ENCODE measurements around the gene RAB5B.

The RAB5B gene

GRCh38 chr12:55973599-55974307, at the start of gene RAB5B:
RAB5B (plus strand) TSS chr12:55974078; CDS start chr12:55986961, 12,883 bp downstream.
- Histone ChIP-seq H4K20me1 (ENCODE audit: low read depth, low read length) (no peaks in the 10 kb centered on the region), H3K9me3 (ENCODE audit: insufficient read depth, low read length) (no peaks in the 10 kb centered on the region), H2AFZ (ENCODE audit: low read depth, low read length, severe bottlenecking) (peak within 1 kb of the TSS; percentile 77), H3F3A (ENCODE audit: insufficient read depth) (peaks cover 13% of the 10 kb centered on the region; the same call in 1 of the 2 replicates), H3K4me2 (ENCODE audit: low read depth, low read length, poor library complexity, severe bottlenecking) (peak within 1 kb of the TSS; percentile 81), H3K36me3 (ENCODE audit: low read length) (peaks cover 1% of the 10 kb centered on the region; the same call in 1 of the 2 replicates), H3K9me2 (replicated peaks; ENCODE audit: insufficient read depth, low read length) (no peaks in the 10 kb centered on the region), H3K27me3 (ENCODE audit: low read length) (no peaks in the 10 kb centered on the region), H3K27ac (ENCODE audit: low read depth, low read length) (peak within 1 kb of the TSS; percentile 69), H3K9ac (ENCODE audit: low read length) (peak within 1 kb of the TSS; percentile 86), H3K4me3 (ENCODE audit: insufficient read depth, low read length, poor library complexity, severe bottlenecking) (peak within 1 kb of the TSS; percentile 75), H3K79me2 (ENCODE audit: insufficient read depth, low read length) (peaks cover 29% of the 10 kb centered on the region)
- TF ChIP-seq CTCF (IDR thresholded peaks at IDR 0.05; ENCODE audit: insufficient read depth, low read length, poor library complexity, severe bottlenecking) (no peak), EZH2phosphoT487 (conservative IDR thresholded peaks at IDR 0.05; ENCODE audit: low read length) (no peak)

GRCh38 chr12:55925371-55925770, 48.5 kb upstream of the RAB5B start:
- Histone ChIP-seq H3K4me3 (ENCODE audit: insufficient read depth, low read length, poor library complexity, severe bottlenecking) (peak overlapping the region; percentile 92), H3K9ac (ENCODE audit: low read length) (peak overlapping the region; percentile 91), H3K36me3 (ENCODE audit: low read length) (peaks cover 9% of the 10 kb centered on the region; the same call in 1 of the 2 replicates), H3K79me2 (ENCODE audit: insufficient read depth, low read length) (peaks cover 68% of the 10 kb centered on the region), H3K27ac (ENCODE audit: low read depth, low read length) (peak overlapping the region; percentile 100), H3F3A (ENCODE audit: insufficient read depth) (peaks cover 51% of the 10 kb centered on the region), H3K9me2 (replicated peaks; ENCODE audit: insufficient read depth, low read length) (no peaks in the 10 kb centered on the region), H2AFZ (ENCODE audit: low read depth, low read length, severe bottlenecking) (no peak overlapping the region), H4K20me1 (ENCODE audit: low read depth, low read length) (peaks cover 6% of the 10 kb centered on the region; the same call in 1 of the 2 replicates), H3K9me3 (ENCODE audit: insufficient read depth, low read length) (no peaks in the 10 kb centered on the region), H3K4me2 (ENCODE audit: low read depth, low read length, poor library complexity, severe bottlenecking) (peak overlapping the region; percentile 86), H3K27me3 (ENCODE audit: low read length) (no peaks in the 10 kb centered on the region)
- TF ChIP-seq CTCF (IDR thresholded peaks at IDR 0.05; ENCODE audit: insufficient read depth, low read length, poor library complexity, severe bottlenecking) (no peak), EZH2phosphoT487 (conservative IDR thresholded peaks at IDR 0.05; ENCODE audit: low read length) (no peak)

- peaks cover 58% of the 10 kb centered on the region for H3F3A ChIP-seq (ENCODE audit: insufficient read depth)
- peak overlapping the region; percentile 92 for H3K4me3 ChIP-seq (ENCODE audit: insufficient read depth, low read length, poor library complexity, severe bottlenecking)
- peak overlapping the region; percentile 37 for H2AFZ ChIP-seq (ENCODE audit: low read depth, low read length, severe bottlenecking)
These were observed 47.8 kb upstream of the RAB5B start for GRCh38 chr12:55925870-55926737.

More at GRCh38 chr12:55925870-55926737, 47.8 kb upstream of the RAB5B start:
- no peaks in the 10 kb centered on the region for H3K9me2 ChIP-seq (replicated peaks; ENCODE audit: insufficient read depth, low read length)
- no peak for TF ChIP-seq EZH2phosphoT487 (conservative IDR thresholded peaks at IDR 0.05; ENCODE audit: low read length)
- TF ChIP-seq CTCF (IDR thresholded peaks at IDR 0.05; ENCODE audit: insufficient read depth, low read length, poor library complexity, severe bottlenecking): no peak
- no peaks in the 10 kb centered on the region for H3K9me3 ChIP-seq (ENCODE audit: insufficient read depth, low read length)
- peak overlapping the region; percentile 100 for H3K27ac ChIP-seq (ENCODE audit: low read depth, low read length)
- H3K27me3 ChIP-seq (ENCODE audit: low read length): no peaks in the 10 kb centered on the region
- H3K36me3 ChIP-seq (ENCODE audit: low read length): peaks cover 5% of the 10 kb centered on the region; the same call in 1 of the 2 replicates
- H3K4me2 ChIP-seq (ENCODE audit: low read depth, low read length, poor library complexity, severe bottlenecking): peak overlapping the region; percentile 86
- H3K9ac ChIP-seq (ENCODE audit: low read length): peak overlapping the region; percentile 91
- peaks cover 61% of the 10 kb centered on the region for H3K79me2 ChIP-seq (ENCODE audit: insufficient read depth, low read length)
- H4K20me1 ChIP-seq (ENCODE audit: low read depth, low read length): peaks cover 6% of the 10 kb centered on the region; the same call in 1 of the 2 replicates
